Measurements from ENCODE around the gene SLC9A2. TPM values are rescaled to one million over a fixed set of nuclear protein-coding genes. Genes with fewer than 3 reads are reported as not detected.

Gene SLC9A2
- total and polyA plus RNA-seq, 2 of the 13 experiments (the other 11 are each of a cell fraction or from before 2014, with no cell fraction given), result 0.02 TPM; not detected in 1

- H3K79me2 ChIP-seq (ENCODE audit: insufficient read depth, low read length), result no peaks in the 10 kb centered on the region
- TF ChIP-seq ZNF501 (CRISPR knock-in tag; IDR thresholded peaks at IDR 0.05), result no peak
- TF ChIP-seq E2F2 (CRISPR knock-in tag; IDR thresholded peaks at IDR 0.05; ENCODE audit: borderline replicate concordance), result no peak
- TF ChIP-seq ZNF441 (CRISPR knock-in tag; IDR thresholded peaks at IDR 0.05; ENCODE audit: borderline replicate concordance), result no peak
- TF ChIP-seq ZNF362 (CRISPR knock-in tag; IDR thresholded peaks at IDR 0.05; ENCODE audit: borderline replicate concordance), result no peak
- no peak for TF ChIP-seq ONECUT2 (CRISPR knock-in tag; IDR thresholded peaks at IDR 0.05)
- no peak for TF ChIP-seq CSRNP2 (CRISPR knock-in tag; conservative IDR thresholded peaks at IDR 0.05; ENCODE audit: low read depth)
- no peak for TF ChIP-seq EEA1 (CRISPR knock-in tag; IDR thresholded peaks at IDR 0.05; ENCODE audit: borderline replicate concordance)
- no peak for TF ChIP-seq ZNF879 (CRISPR knock-in tag; IDR thresholded peaks at IDR 0.05)
- TF ChIP-seq GATAD2A (CRISPR knock-in tag; IDR thresholded peaks at IDR 0.05), result no peak
- BruUV-seq (replicated peaks), result no TSS peak
- H3K4me1 ChIP-seq (ENCODE audit: insufficient read depth, low read length), result peaks cover 6% of the 10 kb centered on the region; the same call in 1 of the 2 replicates
- CTCF ChIA-PET (ENCODE audit: low intra/inter-chr PET ratio, low total read pairs), result no interaction called here
- H3K36me3 ChIP-seq (replicated peaks in 1 of 2; ENCODE audit: control insufficient read depth in 1 of 2, insufficient read depth in 2 of 2, low read length in 2 of 2), result no peaks in the 10 kb centered on the region
- no peaks in the 10 kb centered on the region for H3K9me3 ChIP-seq (ENCODE audit: low read length)
- in situ Hi-C loops (cut with HindIII; ENCODE audit: extremely low pct_ligation_motif_present, low pct_unique_long_range_greater_than_20kb) (no loop called here), intact Hi-C loops (cut with micrococcal nuclease; ENCODE audit: unreplicated experiment) (no loop called here)
- H4K20me1 ChIP-seq (ENCODE audit: insufficient read depth, low read length), result no peaks in the 10 kb centered on the region
- DNase-seq (ENCODE audit: low spot score) (no peak), ATAC-seq (no peak), FAIRE-seq (no peak)
- H3K4me3 ChIP-seq (replicated peaks in 1 of 3; ENCODE audit: insufficient read depth in 1 of 3, low read depth in 2 of 3, low read length in 3 of 3), result no peak overlapping the region
- no peak overlapping the region for H3K4me2 ChIP-seq (ENCODE audit: low read depth, low read length)
- H3K9ac ChIP-seq (ENCODE audit: insufficient read depth, low read depth, low read length), result no peak overlapping the region
- no peak overlapping the region for H3K27ac ChIP-seq (ENCODE audit: extremely low read length, insufficient read depth, low read length)
- POLR2A ChIA-PET, result interaction anchor here (1.2 kb wide), 1 partner anchor 11 kb away, joined by 4 read pairs; a partner anchor contains a TSS
- no peak overlapping the region for H2AFZ ChIP-seq (ENCODE audit: low read length)
- WGBS (ENCODE audit: low lambda C conversion rate), result 94% methylated on average over 4 of the region's 4 CpGs
- no peaks in the 10 kb centered on the region for H3K27me3 ChIP-seq (ENCODE audit: control insufficient read depth in 1 of 2, insufficient read depth in 2 of 2, low read length in 2 of 2)
Observed at GRCh38 chr2:102748107-102748506, 128.8 kb downstream of the SLC9A2 start.

Data from HepG2 (cell line).